K562 (cell line): ENCODE results near the gene ATP8B4. TPM values are rescaled to one million over a fixed set of nuclear protein-coding genes. Genes with fewer than 3 reads are reported as not detected.

Experiments used
- CEBPG ChIP-seq, 3 experiments: fragments of 200-800 bp in 1 of 3; sonication (Bioruptor generic) in 1 of 3; sonication (generic) in 1 of 3; formaldehyde crosslinking in 1 of 3; IDR thresholded peaks in 2 of 3; conservative IDR thresholded peaks in 1 of 3; 2 replicates each; pipeline versions ENCODE4 v1.6.1 to v1.8.0; 2016 to 2022; ENCODE audit warnings: missing compliant biosample characterization in 2 of 3, missing genetic modification characterization in 2 of 3, mild to moderate bottlenecking in 1 of 3, missing genetic modification reagents in 1 of 3
- EP400 ChIP-seq: fragments of 450-650 bp; IDR thresholded peaks from 2 replicates; pipeline ENCODE4 v1.6.1; 2017; ENCODE audit warnings: antibody characterized with exemption, mild to moderate bottlenecking, moderate library complexity
- KDM4B ChIP-seq, 2 experiments: fragments of 450-650 bp in 1 of 2; sonication (generic) in 1 of 2; IDR thresholded peaks; 2 replicates each; pipeline ENCODE4 v1.6.1; 2016 to 2017; ENCODE audit warnings: borderline replicate concordance in 2 of 2, antibody characterized with exemption in 1 of 2, low read depth in 1 of 2, mild to moderate bottlenecking in 1 of 2
- L3MBTL2 ChIP-seq: fragments of 450-650 bp; IDR thresholded peaks from 2 replicates; pipeline ENCODE4 v1.6.1; 2016; ENCODE audit warnings: mild to moderate bottlenecking, moderate library complexity
- MBD2 ChIP-seq: sonication (generic); IDR thresholded peaks from 2 replicates; pipeline ENCODE4 v1.6.1; 2016; ENCODE audit warnings: low read depth, borderline replicate concordance
- MEF2D ChIP-seq: conservative IDR thresholded peaks from 2 replicates; pipeline ENCODE4 v1.6.1; 2016; ENCODE audit warnings: low read depth, missing genetic modification characterization, missing compliant biosample characterization
- NBN ChIP-seq: fragments of 450-650 bp; IDR thresholded peaks from 2 replicates; pipeline ENCODE4 v1.6.1; 2016; ENCODE audit warnings: low read depth, mild to moderate bottlenecking
- PURB ChIP-seq: sonication (generic); formaldehyde crosslinking; IDR thresholded peaks from 2 replicates; pipeline ENCODE4 v1.9.0; 2021; ENCODE audit warnings: low read depth, mild to moderate bottlenecking, missing genetic modification reagents
- RAD21 ChIP-seq, 2 experiments: fragments of 250-450 bp in 1 of 2; fragments of 450-650 bp in 1 of 2; sonication (Bioruptor Pico) in 1 of 2; formaldehyde crosslinking in 1 of 2; IDR thresholded peaks in 1 of 2; conservative IDR thresholded peaks in 1 of 2; 2 replicates each; pipeline versions ENCODE4 v1.4.0 to v1.8.0; 2020 to 2022; ENCODE audit warnings: mild to moderate bottlenecking in 2 of 2, moderate library complexity in 1 of 2
- polyA plus RNA-seq, 8 experiments: library from polyadenylated mRNA; depleted of rRNA in 4 of 8; stranded (reverse) in 5 of 8; unstranded in 3 of 8; fragments of >200 nt; fragmentation: Nextera tagmentation in 2 of 8; fragmentation: Illumina TruSeq in 1 of 8; extraction: Ambion mirVana in 2 of 8; extraction: Trizol in 1 of 8; gene quantifications; 2 replicates each; pipeline versions ENCODE4 v1.2.1 to v1.2.3, GENCODE V29; 2011 to 2014; ENCODE audit warnings: inconsistent platforms in 1 of 8, missing spikeins in 1 of 8
- total RNA-seq, 7 experiments: library from RNA; depleted of rRNA in 6 of 7; stranded (reverse); fragments of >200 nt in 6 of 7; fragmentation: Illumina TruSeq in 2 of 7; extraction: Trizol in 2 of 7; gene quantifications; 2 replicates each; pipeline versions ENCODE4 v1.2.1 to v1.2.3, GENCODE V29; 2011 to 2021; ENCODE audit warnings: low replicate concordance in 1 of 7
- TF ChIP-seq, protein P1 (sequence below): sonication (generic); formaldehyde crosslinking; IDR thresholded peaks from 2 replicates; pipeline ENCODE4 v1.9.0; 2022; ENCODE audit warnings: mild to moderate bottlenecking, missing genetic modification reagents
- TF ChIP-seq, protein P2 (sequence below): fragments of 450-650 bp; formaldehyde crosslinking; IDR thresholded peaks from 2 replicates; pipeline ENCODE4 v1.4.0; 2020; ENCODE audit warnings: mild to moderate bottlenecking
- TF ChIP-seq, protein P3 (sequence below), 3 experiments: fragments of 200-800 bp in 1 of 3; fragments of 250-450 bp in 1 of 3; fragments of 450-650 bp in 1 of 3; sonication (Bioruptor Pico) in 1 of 3; sonication (Bioruptor generic) in 1 of 3; formaldehyde crosslinking in 1 of 3; IDR thresholded peaks; 2 replicates each; pipeline versions ENCODE4 v1.6.1 to v1.8.0; 2016 to 2022; ENCODE audit warnings: mild to moderate bottlenecking in 2 of 3, missing genetic modification characterization in 2 of 3, missing compliant biosample characterization in 1 of 3, moderate library complexity in 1 of 3

Gene ATP8B4
- total and polyA plus RNA-seq, 9 of the 15 experiments (the other 6 are each of a cell fraction or from before 2014, with no cell fraction given) = 0.14 to 2.5 (median 0.44) TPM

DNA sequence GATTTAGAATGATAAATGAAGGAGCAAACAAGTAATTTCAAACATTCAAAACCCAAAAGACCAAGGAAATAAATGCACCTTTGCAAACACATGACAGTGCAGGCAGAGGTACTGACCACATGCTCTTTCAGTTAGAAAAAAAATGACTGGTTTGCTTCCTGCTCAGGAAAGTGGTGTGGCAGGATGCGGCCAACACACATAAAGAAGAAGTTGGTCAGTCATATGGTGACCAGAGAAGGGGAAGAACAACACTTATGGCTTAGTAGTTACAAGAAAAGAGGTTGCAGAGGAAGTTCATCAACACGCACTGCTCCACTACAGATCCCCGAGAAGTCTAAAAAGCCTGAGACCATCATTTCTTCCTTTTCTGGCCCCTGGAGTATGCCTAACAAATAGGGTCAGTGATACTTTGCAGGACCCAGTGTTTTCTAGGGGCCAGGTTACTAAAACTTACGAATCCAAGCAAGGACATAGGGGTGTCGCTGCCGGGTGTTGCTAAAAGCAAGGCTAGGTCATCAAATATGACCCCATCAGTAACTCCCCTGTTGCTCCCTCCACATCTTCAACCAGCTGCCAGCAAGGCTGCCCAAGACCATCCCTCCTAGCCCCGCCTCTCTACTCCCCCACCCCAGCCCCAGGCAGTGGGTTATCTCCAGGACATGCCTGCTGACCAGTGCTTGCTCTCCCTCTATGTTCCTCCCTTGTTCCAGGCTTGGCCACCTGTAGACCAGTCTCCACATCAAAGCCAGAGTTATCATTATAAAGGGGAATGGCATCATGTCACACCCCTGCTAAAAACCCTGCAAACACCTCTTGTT lies 11.2 kb downstream of the ATP8B4 start (continued):
- TF ChIP-seq EP400 = no peak
- no peak for TF ChIP-seq MBD2
- TF ChIP-seq KDM4B (IDR thresholded peaks at IDR 0.05; ENCODE audit: borderline replicate concordance in 2 of 2, low read depth in 1 of 2) = no peak
- TF ChIP-seq, protein P1, sequence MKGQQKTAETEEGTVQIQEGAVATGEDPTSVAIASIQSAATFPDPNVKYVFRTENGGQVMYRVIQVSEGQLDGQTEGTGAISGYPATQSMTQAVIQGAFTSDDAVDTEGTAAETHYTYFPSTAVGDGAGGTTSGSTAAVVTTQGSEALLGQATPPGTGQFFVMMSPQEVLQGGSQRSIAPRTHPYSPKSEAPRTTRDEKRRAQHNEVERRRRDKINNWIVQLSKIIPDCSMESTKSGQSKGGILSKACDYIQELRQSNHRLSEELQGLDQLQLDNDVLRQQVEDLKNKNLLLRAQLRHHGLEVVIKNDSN = no peak
- no peak for TF ChIP-seq PURB (CRISPR knock-in tag)
- TF ChIP-seq, protein P2, sequence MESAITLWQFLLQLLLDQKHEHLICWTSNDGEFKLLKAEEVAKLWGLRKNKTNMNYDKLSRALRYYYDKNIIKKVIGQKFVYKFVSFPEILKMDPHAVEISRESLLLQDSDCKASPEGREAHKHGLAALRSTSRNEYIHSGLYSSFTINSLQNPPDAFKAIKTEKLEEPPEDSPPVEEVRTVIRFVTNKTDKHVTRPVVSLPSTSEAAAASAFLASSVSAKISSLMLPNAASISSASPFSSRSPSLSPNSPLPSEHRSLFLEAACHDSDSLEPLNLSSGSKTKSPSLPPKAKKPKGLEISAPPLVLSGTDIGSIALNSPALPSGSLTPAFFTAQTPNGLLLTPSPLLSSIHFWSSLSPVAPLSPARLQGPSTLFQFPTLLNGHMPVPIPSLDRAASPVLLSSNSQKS = no peak
- TF ChIP-seq, protein P3, sequence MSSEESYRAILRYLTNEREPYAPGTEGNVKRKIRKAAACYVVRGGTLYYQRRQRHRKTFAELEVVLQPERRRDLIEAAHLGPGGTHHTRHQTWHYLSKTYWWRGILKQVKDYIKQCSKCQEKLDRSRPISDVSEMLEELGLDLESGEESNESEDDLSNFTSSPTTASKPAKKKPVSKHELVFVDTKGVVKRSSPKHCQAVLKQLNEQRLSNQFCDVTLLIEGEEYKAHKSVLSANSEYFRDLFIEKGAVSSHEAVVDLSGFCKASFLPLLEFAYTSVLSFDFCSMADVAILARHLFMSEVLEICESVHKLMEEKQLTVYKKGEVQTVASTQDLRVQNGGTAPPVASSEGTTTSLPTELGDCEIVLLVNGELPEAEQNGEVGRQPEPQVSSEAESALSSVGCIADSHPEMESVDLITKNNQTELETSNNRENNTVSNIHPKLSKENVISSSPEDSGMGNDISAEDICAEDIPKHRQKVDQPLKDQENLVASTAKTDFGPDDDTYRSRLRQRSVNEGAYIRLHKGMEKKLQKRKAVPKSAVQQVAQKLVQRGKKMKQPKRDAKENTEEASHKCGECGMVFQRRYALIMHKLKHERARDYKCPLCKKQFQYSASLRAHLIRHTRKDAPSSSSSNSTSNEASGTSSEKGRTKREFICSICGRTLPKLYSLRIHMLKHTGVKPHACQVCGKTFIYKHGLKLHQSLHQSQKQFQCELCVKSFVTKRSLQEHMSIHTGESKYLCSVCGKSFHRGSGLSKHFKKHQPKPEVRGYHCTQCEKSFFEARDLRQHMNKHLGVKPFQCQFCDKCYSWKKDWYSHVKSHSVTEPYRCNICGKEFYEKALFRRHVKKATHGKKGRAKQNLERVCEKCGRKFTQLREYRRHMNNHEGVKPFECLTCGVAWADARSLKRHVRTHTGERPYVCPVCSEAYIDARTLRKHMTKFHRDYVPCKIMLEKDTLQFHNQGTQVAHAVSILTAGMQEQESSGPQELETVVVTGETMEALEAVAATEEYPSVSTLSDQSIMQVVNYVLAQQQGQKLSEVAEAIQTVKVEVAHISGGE (CRISPR knock-in tag; IDR thresholded peaks at IDR 0.05) = no peak
- TF ChIP-seq NBN = no peak
- TF ChIP-seq RAD21 (CRISPR knock-in tag; conservative IDR thresholded peaks at IDR 0.05 in 1 of 2, IDR thresholded peaks at IDR 0.05 in 1 of 2) = no peak
- no peak for TF ChIP-seq CEBPG (CRISPR knock-in tag; IDR thresholded peaks at IDR 0.05)
- TF ChIP-seq CEBPG (tag; conservative IDR thresholded peaks at IDR 0.05 in 1 of 2, IDR thresholded peaks at IDR 0.05 in 1 of 2) = no peak
- no peak for TF ChIP-seq MEF2D
- TF ChIP-seq L3MBTL2 = peak; percentile 35; the same call in 1 of the 2 replicates
- TF ChIP-seq, all 486 proteins: peak for 6
